GM18507 (cell line): ENCODE data around the gene IL4R.

Experiments used
- DNase-seq: peaks from one replicate; pipeline ENCODE4 v3.0.0; 2011; ENCODE audit warnings: low read depth; ENCODE audit not compliant: insufficient read length; ENCODE audit errors: extremely low spot score
- FAIRE-seq: peaks from 2 replicates; lab custom pipeline; 2011; peaks lifted over from hg19 to GRCh38; lab: Jason Lieb, UNC

IL4R gene

DNA sequence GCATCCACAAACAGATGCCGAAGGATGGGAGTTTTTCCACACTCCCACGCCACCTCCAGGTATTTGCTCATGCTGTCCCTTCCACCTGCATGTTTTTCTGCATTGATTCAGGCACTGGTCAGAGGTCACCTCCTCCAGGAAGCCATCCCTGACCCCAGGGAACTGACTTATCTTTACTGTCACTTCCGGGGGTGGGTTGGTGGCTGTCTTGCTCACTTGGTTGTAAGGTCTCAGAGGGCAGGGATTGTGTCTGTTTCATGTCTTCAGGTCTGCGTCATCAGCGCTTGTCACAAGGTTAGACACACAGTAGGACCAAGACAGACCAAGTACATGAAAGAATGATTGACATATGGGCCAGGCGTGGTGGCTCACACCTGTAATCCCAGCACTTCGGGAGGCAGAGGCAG, 1.9 kb upstream of the IL4R start:
- DNase-seq: no peak
- no peak for FAIRE-seq

DNA sequence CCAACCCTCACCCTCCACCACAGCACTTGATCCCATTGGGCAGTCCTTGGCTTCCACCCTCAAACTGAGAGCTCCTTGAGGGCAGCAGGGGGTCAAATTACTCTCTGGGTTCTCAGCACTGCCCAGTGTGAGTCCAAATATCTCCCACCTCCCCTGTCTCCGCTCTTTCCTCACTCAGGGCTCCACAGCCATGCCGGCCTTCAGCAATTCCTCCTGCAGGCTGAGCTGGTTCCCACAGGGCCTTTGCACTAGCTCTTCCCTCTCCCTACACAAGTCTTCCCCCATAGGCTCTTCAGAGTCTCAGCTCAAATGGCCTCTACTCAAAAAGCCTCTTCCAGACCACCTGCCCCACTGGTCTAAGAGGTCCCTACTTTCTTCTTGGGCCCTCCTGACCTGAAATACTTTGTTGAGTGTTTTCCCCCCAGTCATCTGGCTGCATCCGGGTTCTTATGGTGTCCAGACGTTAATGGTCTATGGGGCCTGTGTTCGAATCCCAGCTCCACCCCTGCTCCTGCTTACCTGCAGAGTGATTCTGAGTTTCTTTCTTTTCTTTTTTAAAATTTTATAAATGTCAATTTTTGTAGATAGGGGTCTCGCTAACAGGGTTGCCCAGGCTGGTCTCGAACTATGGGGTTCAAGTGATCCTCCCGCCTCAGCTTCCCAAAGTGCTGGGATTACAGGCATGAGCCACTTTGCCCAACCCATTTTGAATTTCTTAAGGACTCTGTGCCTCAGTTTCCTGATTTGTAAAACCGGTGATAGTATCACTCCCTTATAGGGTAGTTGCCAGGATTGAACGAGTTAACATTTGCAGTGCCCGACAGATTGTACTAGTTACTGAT, 973 bp upstream of the IL4R start:
- DNase-seq: no peak
- no peak for FAIRE-seq

DNA sequence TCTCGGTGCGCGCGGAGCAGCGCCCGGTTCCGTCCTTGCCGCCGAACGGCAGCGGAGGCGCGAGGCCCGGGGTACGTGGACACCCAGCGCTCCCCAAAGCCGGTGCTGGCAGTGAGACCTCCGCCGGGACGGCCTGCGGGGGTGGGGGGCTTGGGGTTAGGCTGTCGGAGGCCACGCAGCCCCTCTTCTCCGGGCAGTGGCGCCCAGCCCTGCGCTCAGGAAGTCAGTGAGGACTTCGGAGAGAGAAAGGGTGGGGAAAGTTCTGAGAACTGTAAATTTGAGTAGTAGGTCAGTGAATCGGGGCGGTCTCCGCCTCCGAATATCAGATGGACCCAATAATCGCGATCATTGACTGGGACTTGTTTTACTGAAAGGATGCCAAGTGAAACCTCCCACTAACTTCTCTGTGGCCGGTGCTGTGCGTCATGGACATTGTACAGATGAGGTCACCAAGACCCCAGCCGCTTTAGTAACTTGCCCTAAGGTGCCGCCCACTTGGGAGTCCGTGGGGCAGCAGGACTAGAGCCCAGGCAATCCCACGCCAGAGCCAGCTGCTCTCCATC, 468 bp downstream of the IL4R start:
- no peak for DNase-seq
- FAIRE-seq: peak; percentile 47

DNA sequence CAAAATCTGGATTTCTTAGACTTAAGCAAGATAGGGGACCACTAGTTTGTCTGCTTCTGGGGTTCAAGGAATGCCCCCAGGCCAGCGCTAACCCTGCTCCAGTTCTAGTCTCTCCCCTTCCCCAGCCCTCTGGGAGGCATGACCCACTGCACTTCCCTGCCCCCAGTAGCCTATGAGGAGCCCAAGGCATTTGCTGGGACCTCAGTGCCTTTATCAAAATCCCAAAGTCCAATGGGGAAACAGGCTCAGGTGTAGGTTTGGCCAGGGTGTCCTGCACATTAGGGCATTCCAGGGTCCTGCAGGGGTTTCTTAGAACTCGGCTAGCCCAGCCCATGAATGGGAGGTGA, 1.2 kb downstream of the IL4R start:
- FAIRE-seq (no peak), DNase-seq (no peak)

DNA sequence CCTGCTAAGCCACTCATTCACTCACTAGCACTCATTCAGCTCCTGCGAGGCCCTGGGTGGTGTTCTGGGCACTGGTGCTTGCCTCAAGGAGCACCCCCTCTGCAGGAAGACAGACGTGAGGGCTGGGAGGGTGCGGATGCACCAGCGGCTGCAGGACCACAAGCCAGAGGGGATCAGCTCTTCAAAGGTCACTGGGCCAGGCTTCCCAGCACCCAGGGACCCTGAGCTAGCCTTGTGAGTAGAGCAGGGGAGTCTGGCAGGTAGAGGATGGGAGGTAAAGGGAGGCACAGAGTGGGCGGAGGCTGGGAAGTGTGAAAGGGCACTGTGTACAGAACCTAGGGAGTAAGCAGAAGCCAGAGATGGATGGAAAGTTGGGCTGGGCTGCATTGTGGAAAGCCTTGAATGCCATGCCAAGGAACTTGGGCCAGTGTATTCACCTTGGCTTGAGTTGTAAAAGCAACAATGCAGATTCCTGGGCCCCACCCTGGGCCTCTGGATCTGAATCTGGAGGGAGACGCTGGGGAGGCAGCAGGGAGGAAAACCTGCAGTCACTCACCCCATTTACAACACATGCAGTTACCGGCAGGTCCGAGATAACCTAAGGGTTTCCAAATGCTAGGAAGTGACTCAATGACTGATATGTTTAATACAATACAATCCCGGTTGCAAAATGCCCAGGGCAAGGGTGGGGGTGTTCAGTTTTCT, 1.7 kb downstream of the IL4R start:
- no peak for FAIRE-seq
- no peak for DNase-seq

DNA sequence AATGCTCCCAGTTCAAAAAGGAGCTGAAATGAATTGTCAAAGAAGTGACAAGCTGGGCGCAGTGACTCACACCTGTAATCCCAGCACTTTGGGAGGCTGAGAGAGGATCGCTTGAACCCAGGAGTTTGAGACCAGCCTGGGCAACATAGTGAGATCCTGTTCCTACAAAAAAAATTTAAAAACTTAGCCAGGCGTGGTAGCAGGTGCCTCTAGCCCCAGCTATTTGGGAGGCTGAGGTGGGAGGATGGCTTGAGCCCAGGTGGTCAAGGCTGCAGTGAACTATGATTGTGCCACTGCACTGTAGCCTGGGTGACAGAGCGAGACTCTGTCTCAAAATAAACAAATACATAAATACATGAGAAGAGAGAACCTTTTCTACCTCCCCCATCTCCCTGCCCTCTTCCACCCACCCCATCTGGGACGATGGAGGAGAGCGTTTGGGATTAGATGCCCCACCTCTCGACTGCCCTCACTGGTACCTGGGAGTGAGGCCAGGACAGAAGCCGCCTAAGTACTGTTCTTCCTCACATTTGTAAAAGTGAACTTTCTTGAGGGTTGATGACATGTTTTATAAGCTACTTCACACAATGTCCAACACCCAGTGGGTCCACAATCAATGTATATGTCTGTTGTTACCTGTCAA, 2.4 kb downstream of the IL4R start:
- DNase-seq: no peak
- FAIRE-seq: no peak

DNA sequence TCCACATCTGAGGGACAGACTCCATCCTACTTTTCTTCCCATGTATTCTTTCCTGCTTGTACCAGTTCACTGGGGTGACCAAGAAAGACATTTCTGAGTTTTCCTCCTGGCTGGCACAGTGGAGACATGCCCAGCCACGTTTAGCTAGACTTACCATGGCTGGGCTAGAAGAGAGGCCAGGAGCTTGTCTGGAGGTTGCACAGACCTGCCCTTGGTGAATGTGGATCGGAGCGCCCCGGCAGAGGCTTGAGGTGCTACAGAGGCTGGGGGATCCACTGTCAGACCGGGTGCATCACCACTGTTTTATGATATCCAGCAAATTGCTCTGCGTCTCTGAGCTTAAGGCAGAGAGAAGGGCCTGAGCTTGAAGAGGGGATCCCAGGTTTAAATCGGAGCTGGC, 3.5 kb downstream of the IL4R start:
- no peak for DNase-seq
- no peak for FAIRE-seq

DNA sequence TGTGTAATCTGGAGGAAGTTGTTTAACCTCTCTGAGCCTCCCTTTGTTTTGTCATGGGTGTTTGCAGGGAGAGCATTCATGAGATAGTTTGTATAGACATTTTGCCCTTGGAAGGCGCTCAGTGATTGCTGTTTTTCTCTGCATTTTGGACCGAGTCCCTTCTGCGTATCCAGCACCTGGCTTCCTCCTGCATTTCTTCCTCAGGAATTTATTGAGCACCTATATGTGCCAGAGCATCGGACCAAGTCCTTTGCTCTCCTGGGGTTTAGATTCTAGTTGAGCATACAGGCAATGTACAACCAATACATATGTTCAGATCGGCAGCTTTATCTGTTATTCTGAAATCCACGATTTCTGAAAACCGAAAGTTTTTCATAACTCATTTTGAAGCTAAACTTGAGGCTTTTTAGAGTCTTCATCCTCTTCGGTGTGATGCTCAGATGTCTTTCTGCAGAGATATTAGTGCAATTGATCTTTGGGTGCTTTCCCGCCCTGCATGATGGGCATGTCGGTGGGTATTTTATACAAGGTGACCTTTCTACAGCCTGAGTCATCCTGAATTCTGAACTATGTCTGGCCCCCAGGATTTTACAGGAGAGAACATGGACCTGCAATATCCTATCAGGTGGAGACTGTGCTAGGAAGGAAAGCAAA, 4.1 kb downstream of the IL4R start:
- FAIRE-seq (peak; percentile 5), DNase-seq (no peak)

DNA sequence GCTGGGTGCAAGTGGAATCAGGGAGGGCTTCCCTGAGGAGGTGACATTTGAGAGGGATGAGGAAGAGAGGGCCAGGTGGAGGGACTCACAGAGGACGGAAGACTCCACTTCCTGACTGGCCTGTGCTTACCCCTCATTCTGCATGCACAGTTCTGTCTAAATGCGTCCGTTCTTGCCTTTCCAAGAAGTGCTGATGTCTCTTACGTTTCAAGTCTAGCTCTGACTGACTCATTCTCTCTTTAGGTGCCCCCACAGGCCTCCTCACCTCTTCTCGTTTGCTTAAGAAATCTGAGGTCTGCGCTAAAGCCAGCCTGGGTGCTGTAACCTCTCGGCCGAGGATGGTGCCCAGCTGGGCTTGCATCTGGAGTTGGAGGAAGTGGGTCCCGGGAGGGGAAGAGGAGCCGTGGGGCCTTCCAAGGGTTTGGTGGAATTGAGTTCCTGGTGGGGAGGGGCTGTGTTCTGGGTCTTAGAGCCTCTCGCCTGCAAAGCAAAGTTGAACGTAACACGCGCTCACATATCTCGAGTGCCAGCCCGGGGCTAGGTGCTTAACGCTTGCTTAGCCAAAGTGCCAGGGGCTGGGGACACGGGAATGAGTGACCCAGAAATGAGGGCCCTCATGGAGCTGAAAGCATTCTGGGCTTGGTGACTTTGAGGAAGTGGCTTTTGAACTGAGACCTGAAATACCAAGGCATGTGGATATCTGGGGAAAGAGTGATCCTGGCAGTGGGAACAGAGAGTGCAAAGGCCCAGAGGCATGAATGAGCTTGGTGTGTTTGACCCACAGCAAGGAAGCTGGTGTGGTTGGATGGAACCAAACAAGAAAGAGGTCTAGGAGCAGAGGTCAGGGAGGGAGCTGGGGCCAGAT, 4.8 kb downstream of the IL4R start:
- DNase-seq: no peak
- peak; percentile 48 for FAIRE-seq

DNA sequence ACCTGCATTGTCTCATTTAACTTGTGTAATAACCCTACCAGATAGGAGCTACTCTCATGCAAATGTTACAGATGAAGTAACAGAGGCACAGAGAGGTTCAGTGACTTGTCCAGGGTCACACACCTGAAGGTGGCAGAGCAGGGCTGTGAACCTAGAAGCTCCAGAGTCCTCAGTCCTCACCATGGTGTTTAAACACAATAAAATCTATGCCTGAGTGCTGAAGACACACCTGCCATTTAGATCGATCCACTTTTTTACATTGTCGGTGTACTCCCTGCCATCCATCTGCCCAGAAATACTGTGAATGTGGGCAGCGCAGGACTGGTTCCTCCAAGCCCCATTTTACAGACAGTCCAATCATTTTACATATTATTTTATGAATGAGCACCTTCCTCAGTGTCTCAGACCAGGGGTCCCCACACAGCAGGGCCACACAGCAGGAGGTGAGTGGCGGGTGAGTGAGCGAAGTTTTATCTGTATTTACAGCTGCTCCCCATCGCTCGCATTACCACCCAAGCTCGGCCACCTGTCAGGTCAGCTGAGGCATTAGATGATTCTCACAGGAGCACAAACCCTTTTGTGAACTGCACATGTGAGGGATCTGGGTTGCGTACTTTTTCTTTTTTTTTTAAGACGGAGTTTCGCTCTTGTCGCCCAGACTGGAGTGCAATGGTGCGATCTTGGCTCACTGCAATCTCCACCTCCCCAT, 5.6 kb downstream of the IL4R start:
- no peak for DNase-seq
- no peak for FAIRE-seq

DNA sequence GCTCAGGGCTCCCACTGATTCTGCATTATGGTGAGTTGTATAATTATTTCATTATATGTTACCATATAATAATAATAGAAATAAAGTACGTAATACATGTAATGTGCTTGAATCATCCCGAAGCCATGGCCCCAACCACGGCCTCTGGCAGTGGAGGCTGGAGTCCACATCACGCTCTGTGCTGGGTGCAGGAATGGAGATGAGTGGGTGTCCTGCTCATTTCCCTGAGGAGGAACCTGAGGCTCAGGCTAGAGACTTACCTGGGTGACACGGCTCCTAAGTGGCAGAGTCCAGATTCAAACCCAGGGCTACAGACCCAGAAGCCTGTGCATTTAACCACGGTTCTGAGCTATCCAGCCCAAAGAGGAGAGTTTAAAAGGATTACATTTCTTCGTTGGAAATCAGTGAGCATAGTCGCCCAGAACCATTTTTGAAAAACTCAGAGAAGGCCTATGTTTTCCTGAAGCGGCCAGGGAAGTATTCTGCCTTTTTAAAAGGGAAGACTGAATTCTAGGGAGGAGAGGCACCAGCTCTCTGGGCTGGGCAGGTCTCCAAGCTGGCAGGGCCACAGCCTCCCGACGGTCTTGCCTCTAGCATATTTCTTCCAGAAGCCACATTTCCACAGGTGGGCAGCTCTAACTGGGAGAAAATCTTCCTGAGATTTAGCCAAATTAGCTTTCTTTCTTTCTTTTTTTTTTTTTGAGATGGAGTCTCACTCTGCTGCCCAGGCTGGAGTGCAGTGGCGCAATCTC, 6.7 kb downstream of the IL4R start:
- DNase-seq: no peak
- no peak for FAIRE-seq

DNA sequence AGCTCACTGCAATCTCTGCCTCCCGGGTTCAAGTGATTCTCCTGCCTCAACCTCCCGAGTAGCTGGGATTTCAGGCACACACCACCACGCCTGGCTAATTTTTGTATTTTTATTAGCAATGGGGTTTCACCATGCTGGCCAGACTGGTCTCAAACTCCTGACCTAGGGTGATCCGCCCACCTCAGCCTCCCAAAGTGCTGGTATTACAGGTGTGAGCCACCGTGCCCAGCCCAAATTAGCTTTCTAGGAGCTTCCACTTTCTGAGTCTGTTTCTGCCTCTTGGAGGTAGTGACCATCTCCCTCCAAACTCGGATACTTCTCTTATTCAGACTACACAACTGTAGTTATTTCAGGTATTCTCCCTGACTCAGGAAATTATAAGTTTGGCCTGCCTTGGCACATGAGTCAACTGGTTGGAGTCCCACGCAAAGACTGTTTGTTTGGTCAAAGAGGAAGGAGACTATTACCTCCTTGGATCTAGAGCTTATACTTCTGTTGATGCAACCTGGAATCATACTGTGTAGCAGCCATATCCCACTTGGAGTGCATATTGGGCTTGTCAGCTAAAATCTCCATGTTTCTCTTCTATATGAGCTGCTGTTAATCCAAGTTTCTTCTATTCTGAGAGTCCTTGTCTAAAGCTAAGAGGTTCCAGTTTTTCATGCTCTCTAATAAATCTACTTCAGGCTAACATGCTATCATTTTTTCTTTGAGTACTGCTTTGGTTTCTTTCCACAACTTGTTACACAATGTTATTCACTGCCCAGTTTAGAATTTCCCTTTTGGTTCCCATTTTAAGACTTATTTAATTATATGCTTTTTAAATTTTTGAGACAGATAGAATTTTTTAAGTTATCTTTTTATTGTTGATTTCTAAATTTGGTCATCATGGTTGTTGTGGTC, 7.5 kb downstream of the IL4R start:
- no peak for FAIRE-seq

DNA sequence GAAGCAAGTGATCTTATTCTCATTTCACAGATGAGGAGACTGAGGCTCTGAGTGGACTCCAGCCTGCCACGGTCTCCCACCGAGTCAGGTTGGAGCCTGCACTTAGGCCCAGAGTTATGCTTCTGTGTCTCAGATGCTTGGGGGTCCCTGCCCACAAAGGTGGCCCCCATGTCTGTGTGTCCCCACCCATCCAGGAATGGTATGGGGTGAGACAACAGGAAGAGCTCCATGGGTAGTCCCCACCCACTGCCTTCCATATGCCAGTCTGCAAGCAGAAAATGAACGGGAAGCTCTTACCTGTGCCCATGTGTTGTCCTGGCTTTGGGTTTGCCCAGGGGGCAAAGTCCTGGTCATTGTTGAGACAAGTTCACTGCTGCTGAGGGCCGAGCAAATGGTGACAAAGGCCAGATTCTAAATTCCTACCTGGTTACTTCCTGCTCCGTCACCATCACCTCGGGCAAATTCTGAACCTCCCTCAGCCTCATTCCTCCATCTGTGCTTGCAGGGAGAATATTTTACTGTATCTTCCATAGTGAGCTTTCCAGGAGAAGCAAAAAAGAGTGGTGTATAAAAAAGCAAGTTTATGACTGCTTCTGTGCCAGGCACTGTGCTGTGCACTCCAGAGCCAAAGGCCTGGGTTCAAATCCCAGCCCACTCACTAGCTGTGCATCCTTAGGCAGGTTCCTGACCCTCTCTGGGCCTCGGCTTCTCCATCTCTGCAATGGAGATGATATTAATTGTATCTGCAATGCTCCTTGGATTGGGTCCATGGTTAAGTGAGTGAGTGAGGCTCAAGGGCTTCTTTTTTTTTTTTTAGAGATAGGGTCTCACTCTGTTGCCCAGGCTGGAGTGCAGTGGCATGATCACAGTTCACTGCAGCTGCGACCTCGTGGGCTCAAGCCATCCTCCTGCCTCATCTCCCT, 9.3 kb downstream of the IL4R start:
- FAIRE-seq (no peak), DNase-seq (no peak)

More for the DNA sequence above, 7.5 kb downstream of the IL4R start:
- DNase-seq: no peak

DNA sequence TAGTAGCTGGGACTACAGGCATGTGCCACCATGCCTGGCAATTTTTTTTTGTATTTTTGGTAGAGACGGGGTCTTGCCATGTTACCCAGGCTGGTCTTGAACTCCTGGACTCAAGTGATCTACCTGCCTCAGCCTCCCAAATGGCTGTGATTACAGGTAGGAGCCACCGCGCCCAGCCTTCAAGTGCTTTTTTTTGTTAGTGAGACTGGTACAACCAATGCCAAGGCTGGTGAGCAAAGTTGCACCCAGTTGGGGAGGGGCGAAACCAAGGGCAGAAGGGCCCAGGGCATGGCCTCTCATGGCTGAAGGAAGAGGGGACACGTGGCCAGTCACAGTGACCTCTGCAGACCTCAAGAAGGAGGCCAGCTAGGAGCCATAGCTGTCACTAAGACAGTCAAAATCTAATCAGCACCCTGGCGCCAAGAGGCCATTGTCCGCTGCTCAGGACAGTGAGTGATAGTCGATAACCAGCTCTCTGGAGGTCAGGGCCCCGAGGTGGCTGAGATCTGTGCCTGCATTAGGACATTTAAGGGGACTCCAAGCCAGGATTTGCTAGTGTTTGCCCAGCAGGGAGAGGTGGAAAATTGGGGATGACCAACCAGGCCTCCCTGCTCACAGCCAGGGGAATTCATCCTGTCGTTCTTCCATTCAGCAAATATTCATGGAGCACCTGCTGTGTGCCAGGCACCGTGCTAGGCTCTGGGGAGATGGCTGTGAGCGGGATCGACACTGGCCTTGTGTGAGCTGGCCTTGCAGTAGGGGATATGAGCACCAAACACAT, 10.2 kb downstream of the IL4R start:
- FAIRE-seq (no peak), DNase-seq (no peak)

DNA sequence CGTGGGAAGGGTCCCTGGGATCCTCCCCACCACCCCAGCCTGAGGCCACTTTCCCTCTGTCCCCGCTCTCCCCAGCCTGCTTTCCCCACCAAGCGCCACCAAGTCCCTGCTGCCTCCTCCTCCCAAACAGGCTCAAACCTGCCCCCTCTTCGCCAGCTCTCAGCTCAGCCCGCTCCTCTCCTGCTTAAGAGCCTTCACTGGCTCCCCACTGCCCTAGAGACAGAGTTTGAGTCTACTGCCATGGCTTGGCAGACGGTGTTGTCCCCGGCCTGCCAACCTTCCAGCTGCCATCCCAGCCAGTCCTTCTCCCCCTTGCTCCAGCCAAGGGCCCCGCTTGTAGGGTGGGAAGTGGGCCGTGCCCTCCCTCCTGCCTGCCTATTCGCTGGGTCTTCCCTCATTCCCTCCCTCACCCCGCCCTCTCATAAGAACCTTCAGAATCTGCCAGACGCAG, 11.1 kb downstream of the IL4R start:
- no peak for FAIRE-seq

More for the DNA sequence above, 11.1 kb downstream of the IL4R start:
- DNase-seq: no peak
